Nucleus accumbens (tissue), 56 donors: ENCODE measurements around the gene OR9A4.
"Not testable (repeated sequence)": the region's sequence is repeated elsewhere in the genome, so short reads cannot be mapped to it uniquely, and the experiment has no call there.

Source experiments
- DNase-seq, 56 donors: peaks; one replicate each; lab custom pipeline; 2025; lab: John Stamatoyannopoulos, UW

OR9A4 gene

GRCh38 chr7:141916099-141916498 lies at the start of gene OR9A4:
Gene OR9A4, plus strand, starts transcription at chr7:141916399. Its CDS starts 2,477 bp downstream, at chr7:141918876.
- DNase-seq, result no peak

- DNase-seq, result no peak
Measured at GRCh38 chr7:141866974-141867373, 49.2 kb upstream of the OR9A4 start.

GRCh38 chr7:141872931-141873330 lies 43.3 kb upstream of the OR9A4 start:
- no peak for DNase-seq

GRCh38 chr7:141874787-141875186 lies 41.4 kb upstream of the OR9A4 start:
- DNase-seq, result no peak

DNA sequence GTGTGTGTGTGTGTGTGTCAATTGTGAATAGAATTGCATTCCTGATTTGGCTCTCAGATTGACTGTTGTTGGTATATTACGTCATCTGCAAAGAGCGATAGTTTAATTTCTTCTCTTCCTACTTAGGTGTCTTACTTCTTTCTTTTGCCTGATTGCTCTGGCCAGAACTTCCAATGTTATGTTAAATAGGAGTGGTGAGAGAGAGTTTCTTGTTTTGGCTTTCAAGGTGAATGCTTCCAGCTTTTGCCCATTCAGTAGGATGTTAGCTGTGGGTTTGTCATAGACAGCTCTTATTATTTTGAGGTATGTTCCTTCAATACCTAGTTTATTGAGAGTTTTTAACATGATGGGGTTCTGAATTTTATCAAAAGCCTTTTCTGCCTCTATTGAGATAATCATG lies 40.7 kb upstream of the OR9A4 start:
- DNase-seq, result no peak

GRCh38 chr7:141876371-141876770 lies 39.8 kb upstream of the OR9A4 start:
- DNase-seq, result no peak

DNA sequence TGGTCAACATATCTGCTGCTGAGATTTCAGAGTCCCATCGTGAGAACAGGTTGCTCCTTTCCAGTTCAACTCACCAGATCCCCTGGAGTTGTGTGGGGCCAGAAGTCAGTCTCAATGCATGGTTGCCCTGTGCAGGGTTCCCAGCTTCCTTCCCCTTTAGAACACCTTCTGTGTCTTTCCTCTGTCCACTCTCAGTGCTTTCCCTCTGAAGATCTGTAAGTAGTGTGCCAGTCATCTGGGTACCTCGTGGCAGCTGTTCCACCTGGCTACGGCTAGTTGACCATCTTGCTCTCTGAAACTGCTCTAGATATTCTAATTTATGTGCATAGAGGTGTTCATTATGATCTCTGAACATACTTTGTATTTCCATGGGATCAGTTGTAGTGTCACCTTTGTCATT lies 38.8 kb upstream of the OR9A4 start:
- DNase-seq, result no peak

DNA sequence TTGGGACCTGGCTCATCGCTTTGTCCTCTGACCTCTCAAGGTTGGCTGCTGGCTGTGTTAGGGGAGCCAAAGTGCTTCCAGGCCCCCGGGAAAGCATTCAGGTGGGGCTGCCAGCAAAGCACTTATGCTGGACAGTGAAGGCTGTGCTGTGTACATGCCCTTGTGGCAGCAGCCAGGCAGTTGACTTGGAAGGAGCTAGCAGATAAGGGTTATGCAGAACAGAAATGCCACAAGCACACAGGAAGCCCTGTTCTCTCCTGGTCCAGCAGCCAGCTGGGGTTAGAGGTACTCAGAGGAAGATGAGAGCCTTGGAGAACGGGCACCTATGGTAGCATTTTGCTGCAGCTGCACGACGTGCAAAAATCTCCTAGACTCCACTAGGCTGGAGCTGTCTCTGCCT lies 35.2 kb upstream of the OR9A4 start:
- DNase-seq, result no peak

GRCh38 chr7:141884539-141885225 lies 31.5 kb upstream of the OR9A4 start:
- no peak for DNase-seq

GRCh38 chr7:141889321-141889720 lies 26.9 kb upstream of the OR9A4 start:
- DNase-seq, result no peak

DNA sequence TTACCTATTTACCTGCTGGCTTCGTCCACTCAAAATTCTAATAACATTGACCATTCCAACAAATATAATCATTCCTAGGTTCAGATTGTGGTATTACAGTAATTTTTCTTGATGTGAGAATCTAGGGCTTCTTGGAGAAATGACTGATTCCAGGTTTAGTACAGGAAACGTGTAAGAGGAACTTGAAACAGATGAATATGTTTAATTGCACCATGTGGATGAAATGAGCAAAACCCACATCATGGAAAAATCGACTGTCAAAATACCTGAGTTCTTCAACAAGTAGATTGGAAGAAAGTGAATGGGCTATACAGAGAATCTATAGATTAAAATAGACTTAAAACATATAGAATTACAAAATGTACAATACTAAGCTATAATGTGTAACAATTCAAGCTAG lies 24.9 kb upstream of the OR9A4 start:
- DNase-seq, result no peak

GRCh38 chr7:141899366-141899765 lies 16.8 kb upstream of the OR9A4 start:
- not testable (repeated sequence) for DNase-seq

GRCh38 chr7:141906285-141906684 lies 9.9 kb upstream of the OR9A4 start:
- DNase-seq, result no peak

DNA sequence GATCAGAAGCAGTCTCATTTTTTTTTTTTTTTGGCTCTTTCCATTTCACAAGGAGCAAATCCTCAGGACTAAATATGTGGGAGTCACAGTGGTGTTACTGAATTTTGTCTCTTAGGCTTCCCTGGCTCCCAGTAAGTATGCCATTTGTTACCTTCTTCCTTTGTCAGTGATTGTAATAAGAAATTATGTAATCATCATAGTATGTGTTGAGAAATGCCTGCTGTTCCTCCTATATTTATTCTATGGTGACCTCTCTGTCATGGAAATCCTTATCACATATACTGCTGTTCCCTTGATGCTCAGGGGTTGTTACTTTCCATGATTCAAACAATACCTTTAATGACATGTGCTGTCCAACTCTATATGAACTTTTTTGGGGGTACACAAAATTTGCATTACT lies 4.8 kb upstream of the OR9A4 start:
- DNase-seq, result no peak

- no peak for DNase-seq
Measured at GRCh38 chr7:141915565-141915964, 634 bp upstream of the OR9A4 start.

- no peak for DNase-seq
Measured at GRCh38 chr7:141920281-141920680, 4.1 kb downstream of the OR9A4 start.

DNA sequence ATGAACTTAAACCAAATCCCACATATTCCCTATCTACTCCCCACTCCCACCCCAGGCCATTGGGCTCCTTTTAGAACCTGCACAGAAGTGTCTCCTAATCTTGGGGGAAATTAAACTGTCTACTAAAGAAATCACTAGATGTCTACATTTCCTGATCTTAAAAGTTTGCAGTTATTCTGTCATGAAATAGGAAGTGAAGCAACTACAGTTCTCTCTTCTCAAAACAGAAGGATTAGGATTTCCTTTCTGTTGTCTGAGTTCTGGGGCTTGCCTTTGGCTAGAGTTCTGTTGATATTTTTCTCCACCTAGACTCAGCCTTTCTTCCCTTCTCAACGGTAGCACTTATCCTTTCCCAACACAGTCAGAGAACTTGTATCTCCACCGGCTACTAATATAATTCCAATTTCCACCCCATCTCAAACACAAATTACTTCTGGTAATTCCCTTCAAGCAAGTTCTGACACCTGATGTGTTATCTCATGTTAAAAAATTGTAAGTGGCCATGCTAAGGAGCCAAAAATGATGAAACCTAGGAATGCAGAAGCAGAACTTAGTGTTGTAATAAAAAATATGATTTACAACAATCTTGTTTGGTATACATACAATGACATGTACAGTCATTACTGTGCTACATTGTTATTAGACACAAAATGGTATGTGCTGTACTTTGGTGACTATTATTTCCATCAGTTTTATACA lies 12.1 kb downstream of the OR9A4 start:
- DNase-seq, result no peak

GRCh38 chr7:141928845-141929195 lies 12.6 kb downstream of the OR9A4 start:
- no peak for DNase-seq

- DNase-seq, result no peak
Measured at GRCh38 chr7:141930211-141930610, 14.0 kb downstream of the OR9A4 start.

DNA sequence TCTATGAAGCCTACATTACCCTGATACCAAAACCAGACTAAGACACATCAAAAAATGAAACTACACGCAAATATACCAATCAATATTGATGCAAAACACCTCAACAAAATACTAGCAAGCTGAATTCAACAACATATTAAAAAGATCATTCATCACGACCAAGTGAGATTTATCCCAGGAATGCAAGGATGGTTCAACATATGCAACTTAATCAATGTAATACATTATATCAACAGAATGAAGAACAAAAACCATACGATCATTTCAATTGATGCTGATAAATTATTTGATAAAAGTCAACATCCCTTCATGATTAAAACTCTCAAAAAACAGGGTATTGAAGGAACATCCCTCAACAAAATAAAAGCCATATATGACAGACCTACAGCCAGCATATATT lies 24.9 kb downstream of the OR9A4 start:
- DNase-seq, result no peak

- DNase-seq, result no peak
Measured at GRCh38 chr7:141943846-141944245, 27.6 kb downstream of the OR9A4 start.

DNA sequence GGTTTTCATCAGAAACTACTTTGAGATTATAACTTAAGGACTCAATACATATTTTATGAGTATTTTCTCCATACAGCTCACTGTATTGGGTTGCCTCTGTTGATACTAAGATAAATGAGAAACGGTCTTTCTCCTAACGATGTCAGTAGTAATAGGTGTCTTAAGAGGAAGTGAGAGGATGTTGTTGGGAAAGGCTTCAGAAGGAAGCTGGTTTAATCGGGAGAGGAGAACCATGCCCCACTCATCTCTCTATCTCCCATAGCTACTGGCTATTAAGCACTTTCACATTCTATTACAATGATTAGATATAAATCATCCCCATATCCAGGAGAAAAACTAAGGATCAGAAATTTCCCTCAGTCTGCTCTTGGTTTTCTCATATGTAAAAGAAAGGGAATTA lies 28.6 kb downstream of the OR9A4 start:
- DNase-seq, result no peak

GRCh38 chr7:141945356-141945755 lies 29.2 kb downstream of the OR9A4 start:
- DNase-seq, result no peak
